A673 (cell line): ENCODE data around the gene SEC23A. TPM values are rescaled to one million over a fixed set of nuclear protein-coding genes. Genes with fewer than 3 reads are reported as not detected.

ENCODE experiments used
- BruUV-seq: library from RNA; stranded (reverse); fragments of 400-500 nt; replicated peaks from 2 replicates; lab custom pipeline; 2021; lab: Mats Ljungman, UMichigan
- CTCF ChIA-PET: fragments of 300-600 bp; sonication (Branson Sonifier 250); formaldehyde crosslinking; loops from one replicate; lab custom pipeline; 2022; ENCODE audit warnings: antibody characterized with exemption; lab: Charles Lee
- POLR2A ChIA-PET: fragments of 300-600 bp; sonication (Branson Sonifier 250); formaldehyde crosslinking; loops from one replicate; lab custom pipeline; 2022; ENCODE audit warnings: antibody characterized with exemption; ENCODE audit not compliant: low non-redundant PET; lab: Charles Lee
- DNase-seq: peaks from one replicate; pipeline ENCODE4 v3.0.0-alpha.2; 2015; ENCODE audit warnings: low spot score
- H3K27ac ChIP-seq: fragments of 200-600 bp; sonication (generic); 2 replicates; pipeline ENCODE4 v1.5.1; 2016; ENCODE audit warnings: mixed run types, low read depth, mild to moderate bottlenecking, mixed read lengths, antibody characterized with exemption, low read length; ENCODE audit not compliant: poor library complexity, severe bottlenecking
- H3K27me3 ChIP-seq: fragments of 200-600 bp; sonication (generic); replicated peaks from 2 replicates; pipeline ENCODE4 v1.6.1; 2017; ENCODE audit warnings: mixed run types, low read depth, mild to moderate bottlenecking, mixed read lengths, antibody characterized with exemption, low read length; ENCODE audit not compliant: insufficient read depth, poor library complexity
- H3K36me3 ChIP-seq: fragments of 200-600 bp; sonication (generic); 2 replicates; pipeline ENCODE4 v1.6.1; 2016; ENCODE audit warnings: mixed run types, mild to moderate bottlenecking, mixed read lengths, antibody characterized with exemption, low read length; ENCODE audit not compliant: insufficient read depth, poor library complexity, severe bottlenecking
- H3K4me1 ChIP-seq: fragments of 200-600 bp; sonication (generic); 2 replicates; pipeline ENCODE4 v1.6.1; 2017; ENCODE audit warnings: mixed run types, mild to moderate bottlenecking, mixed read lengths, antibody characterized with exemption, low read length; ENCODE audit not compliant: insufficient read depth, poor library complexity, severe bottlenecking
- H3K4me3 ChIP-seq: fragments of 200-600 bp; sonication (generic); 2 replicates; pipeline ENCODE4 v1.5.1; 2016; ENCODE audit warnings: low read depth, mixed run types, mild to moderate bottlenecking, mixed read lengths, low read length; ENCODE audit not compliant: poor library complexity, severe bottlenecking
- H3K9me3 ChIP-seq: fragments of 200-600 bp; sonication (generic); 2 replicates; pipeline ENCODE4 v1.6.1; 2016; ENCODE audit warnings: mixed run types, low read depth, mild to moderate bottlenecking, mixed read lengths, antibody characterized with exemption, low read length; ENCODE audit not compliant: poor library complexity, severe bottlenecking
- CTCF ChIP-seq: fragments of 300-800, 200-600 bp; sonication (generic); conservative IDR thresholded peaks from 2 replicates; pipeline ENCODE4 v1.5.1; 2017; ENCODE audit warnings: low read depth, mild to moderate bottlenecking, antibody characterized with exemption, low read length, moderate library complexity, mixed read lengths
- EZH2 ChIP-seq: fragments of 200-600 bp; sonication (generic); IDR thresholded peaks from 2 replicates; pipeline ENCODE4 v1.6.1; 2017; ENCODE audit warnings: borderline replicate concordance, low read depth, mild to moderate bottlenecking, mixed read lengths, antibody characterized with exemption, low read length; ENCODE audit not compliant: poor library complexity, severe bottlenecking
- intact Hi-C: fragments of 100-400 bp; cut with micrococcal nuclease; formaldehyde crosslinking; loops from one replicate; pipeline ENCODE4 v1.10.0; 2022; ENCODE audit not compliant: unreplicated experiment
- total RNA-seq: library from RNA; stranded (reverse); gene quantifications from 2 replicates; pipeline ENCODE4 v1.2.3, GENCODE V29; 2021

The SEC23A gene
- total RNA-seq, 1 experiment from 2014 or later, result 61.9 TPM

GRCh38 chr14:39114073-39114838 is 11.2 kb upstream of the SEC23A start, which contains the start of gene GEMIN2:
TSS of gene GEMIN2 (plus strand) at chr14:39114323. CDS start at chr14:39114339, 16 bp downstream.
- H3K36me3 ChIP-seq, result peaks cover 15% of the 10 kb centered on the region
- ChIA-PET POLR2A (interaction anchor here (0.8 kb wide), 1 partner anchor 56 kb away, joined by 4 read pairs; the partner anchor contains the start of gene TRAPPC6B), CTCF (no interaction called here)
- peak within 1 kb of the TSS; percentile 39 for H3K27ac ChIP-seq
- H3K4me3 ChIP-seq, result peak within 1 kb of the TSS; percentile 65
- TSS peak; percentile 67 for BruUV-seq
- intact Hi-C loops, result loop anchor here (5.0 kb wide), 1 partner anchor 58 kb away; the partner anchor contains the start of gene TRAPPC6B
- peaks cover 3% of the 10 kb centered on the region for H3K4me1 ChIP-seq
- TF ChIP-seq CTCF (no peak), EZH2 (no peak)
- no peaks in the 10 kb centered on the region for H3K9me3 ChIP-seq
- H3K27me3 ChIP-seq, result no peaks in the 10 kb centered on the region
- peak; percentile 97 for DNase-seq

GRCh38 chr14:39113685-39114072 is 10.6 kb upstream of the SEC23A start:
- no peak for TF ChIP-seq EZH2
- BruUV-seq, result TSS peak; percentile 99
- H3K36me3 ChIP-seq, result peaks cover 9% of the 10 kb centered on the region
- no peaks in the 10 kb centered on the region for H3K27me3 ChIP-seq
- no peak for DNase-seq
- H3K27ac ChIP-seq, result peak overlapping the region; percentile 39
- H3K4me1 ChIP-seq, result peaks cover 3% of the 10 kb centered on the region
- intact Hi-C loops, result loop anchor here (5.0 kb wide), 1 partner anchor 59 kb away; the partner anchor contains the start of gene TRAPPC6B
- H3K4me3 ChIP-seq, result peak overlapping the region; percentile 65
- CTCF ChIA-PET, result no interaction called here
- POLR2A ChIA-PET, result interaction anchor here (0.8 kb wide), 1 partner anchor 57 kb away, joined by 4 read pairs; the partner anchor contains the start of gene TRAPPC6B
- no peaks in the 10 kb centered on the region for H3K9me3 ChIP-seq

DNA sequence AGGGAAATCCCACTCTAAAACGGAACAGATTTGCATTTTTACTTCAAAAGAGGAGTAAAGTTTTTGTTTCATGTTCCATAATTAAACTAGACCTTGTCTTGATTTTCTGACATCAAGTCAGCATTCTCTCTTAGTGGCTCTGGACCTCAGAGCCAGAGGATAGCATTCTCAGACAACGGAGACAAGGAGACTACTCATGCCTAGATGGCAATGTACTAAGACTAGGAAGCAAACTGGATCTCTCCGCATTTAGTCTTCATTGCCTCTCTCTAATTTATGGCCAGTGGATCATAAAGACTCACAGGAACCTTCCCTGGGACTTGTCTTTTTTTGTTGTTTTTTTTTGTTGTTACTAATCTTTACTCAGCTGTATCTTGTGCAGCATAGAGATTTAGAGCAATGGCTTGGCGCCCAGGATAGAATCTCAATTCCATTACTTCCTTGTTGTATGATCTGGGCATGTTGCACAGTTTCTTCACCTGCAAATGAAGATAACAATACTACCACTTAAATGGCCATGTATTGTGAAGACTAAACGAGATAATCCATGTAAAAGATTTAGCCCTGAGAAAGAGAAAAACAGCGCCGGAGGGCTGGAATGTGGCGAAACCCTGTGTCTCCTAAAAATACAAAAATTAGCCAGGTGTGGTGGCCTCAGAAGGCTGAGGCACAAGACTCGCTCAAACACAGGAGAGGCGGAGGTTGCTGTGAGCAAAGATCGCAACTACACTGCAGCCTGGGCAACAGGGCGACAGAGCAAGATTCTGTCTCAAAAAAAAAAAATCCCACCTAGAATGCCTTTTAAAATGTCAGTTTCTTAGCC is 7.1 kb upstream of the SEC23A start:
- no peaks in the 10 kb centered on the region for H3K9me3 ChIP-seq
- no peaks in the 10 kb centered on the region for H3K36me3 ChIP-seq
- TF ChIP-seq EZH2 (no peak), CTCF (no peak)
- no peak overlapping the region for H3K27ac ChIP-seq
- intact Hi-C loops, result loop anchor here (2.0 to 5.0 kb wide), 2 partner anchors 62 to 317 kb away; partner anchors contain the start of gene TRAPPC6B
- H3K4me1 ChIP-seq, result peaks cover 3% of the 10 kb centered on the region
- no peaks in the 10 kb centered on the region for H3K27me3 ChIP-seq
- ChIA-PET CTCF (interaction anchor here (0.6 to 0.7 kb wide), 2 partner anchors 25 to 58 kb away, joined by 3 to 5 read pairs; no protein-coding TSS in a partner anchor), POLR2A (no interaction called here)
- H3K4me3 ChIP-seq, result no peak overlapping the region
- DNase-seq, result no peak
- BruUV-seq, result no TSS peak
